ENCODE data around the gene OR2V2.

OR2V2 gene

DNA sequence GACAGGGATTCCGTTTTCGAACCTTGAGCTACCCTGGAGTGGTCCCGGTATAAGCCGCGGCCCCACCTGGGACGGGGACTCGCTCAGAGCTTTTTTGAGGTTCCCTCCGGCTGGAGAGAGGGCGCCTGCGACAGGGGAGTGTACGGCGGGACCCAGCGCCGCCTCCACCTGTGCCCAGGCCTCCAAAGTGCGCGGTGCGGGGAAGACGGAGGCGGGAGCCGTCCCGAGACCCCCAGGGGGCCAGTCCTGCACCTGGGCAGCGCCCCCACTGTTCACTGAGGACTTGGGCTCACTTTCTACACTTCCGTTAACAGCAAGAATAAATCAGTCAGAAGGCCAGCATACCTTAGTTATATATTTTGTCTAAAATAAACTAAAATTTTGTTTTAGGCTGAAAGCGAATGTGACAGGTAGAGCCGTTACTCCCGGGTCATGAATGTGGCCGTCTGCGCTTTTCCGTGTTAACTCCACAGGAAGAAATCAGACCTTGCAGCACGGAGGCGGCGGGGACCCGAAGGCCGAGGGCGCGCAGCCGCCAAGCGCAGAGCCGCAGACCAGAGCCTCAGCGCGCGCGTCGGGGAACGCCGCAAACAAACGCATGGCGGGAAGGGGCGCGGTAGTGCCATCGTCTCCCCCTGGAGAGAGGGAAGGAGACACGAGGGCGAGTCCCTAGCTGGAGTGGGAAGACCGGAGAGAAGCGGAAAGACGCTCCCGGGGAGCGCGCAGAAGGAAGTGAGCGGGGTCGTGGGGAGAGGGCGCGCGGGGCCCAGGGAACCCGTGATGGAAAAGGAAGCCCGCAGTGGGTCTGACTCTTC, 43.5 kb downstream of the OR2V2 start:
- peak in 3 of 4 experiments; percentile 47 to 79 (median 70) for DNase-seq

GRCh38 chr5:181191526-181192336, 44.3 kb downstream of the OR2V2 start:
- DNase-seq: peak; percentile 98 to 99 (median 98)

DNA sequence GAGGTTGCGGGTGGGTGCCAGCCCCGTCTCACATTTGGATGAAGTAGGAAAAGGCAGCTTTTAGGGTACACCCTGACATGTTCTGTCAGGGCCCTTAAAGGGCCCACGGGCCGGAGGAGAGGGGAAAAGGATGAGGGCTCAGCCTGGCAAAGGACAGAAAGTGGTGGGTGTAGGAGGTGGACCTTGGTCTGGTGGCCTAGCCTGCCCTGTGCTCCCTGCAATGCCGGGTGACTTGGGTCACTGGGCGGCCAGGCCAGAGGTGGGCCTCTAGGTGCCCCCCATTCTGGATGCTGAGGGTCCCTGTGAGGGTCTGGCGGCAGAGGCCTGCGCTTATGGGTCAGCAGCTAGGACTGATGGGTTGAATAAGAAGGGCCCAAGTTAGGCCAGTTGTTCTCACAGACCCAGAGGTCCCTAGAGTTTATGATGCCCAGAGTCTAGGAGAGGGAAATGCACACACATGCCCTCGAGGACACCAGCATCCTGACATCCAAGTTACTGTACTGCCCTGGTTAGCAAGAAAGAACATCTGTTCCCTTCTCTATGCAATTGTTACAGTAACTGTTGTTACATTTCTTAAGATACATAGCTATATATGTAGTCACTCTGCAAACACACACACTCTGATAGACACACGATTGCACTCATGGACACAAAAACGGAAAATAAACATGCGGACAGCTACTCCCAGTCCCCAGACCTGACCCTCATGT, 45.1 kb downstream of the OR2V2 start:
- no peak for DNase-seq

- DNase-seq: no peak
These were observed 46.3 kb downstream of the OR2V2 start for GRCh38 chr5:181193656-181194055.

DNA sequence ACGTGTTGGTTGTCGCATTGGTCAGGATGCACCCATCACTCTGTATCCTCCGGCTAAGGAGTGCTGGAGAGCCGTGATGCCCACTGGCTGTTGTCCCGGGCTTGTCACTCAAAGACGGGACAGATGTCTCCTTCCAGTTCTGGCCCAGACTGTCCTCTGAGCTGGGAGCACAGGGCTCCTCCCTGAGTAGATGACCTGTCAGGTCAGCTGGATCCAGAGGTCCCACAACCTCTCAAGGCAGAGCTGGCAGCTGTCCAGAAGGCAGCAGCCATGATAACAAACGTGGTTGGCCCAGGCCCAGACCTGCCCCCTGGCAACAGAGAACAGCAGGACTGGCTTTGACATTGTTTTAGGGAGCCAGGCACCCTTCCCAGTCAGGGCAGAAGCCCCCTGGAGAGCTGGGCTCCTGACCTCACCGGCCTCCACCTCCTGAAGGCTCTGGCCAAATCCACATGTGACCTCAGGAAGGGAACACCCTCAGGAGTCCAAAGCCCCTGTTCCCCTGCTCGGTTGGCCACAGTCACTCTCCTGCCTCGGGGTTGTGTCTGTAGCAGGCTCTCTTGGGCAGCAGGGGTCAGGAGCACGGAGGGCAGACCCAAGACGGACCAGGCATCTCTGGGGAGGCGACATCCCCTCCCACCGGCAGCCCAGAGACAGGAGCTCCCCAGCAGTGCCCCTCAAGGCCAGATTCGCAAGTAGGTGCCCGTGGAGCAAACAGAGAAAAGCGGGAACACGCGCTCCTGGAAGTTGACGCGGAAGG, 47.3 kb downstream of the OR2V2 start:
- DNase-seq: no peak

- no peak for DNase-seq
These were observed 47.9 kb downstream of the OR2V2 start for GRCh38 chr5:181195249-181195761.

GRCh38 chr5:181197326-181197951, 50.1 kb downstream of the OR2V2 start:
- DNase-seq: no peak

DNA sequence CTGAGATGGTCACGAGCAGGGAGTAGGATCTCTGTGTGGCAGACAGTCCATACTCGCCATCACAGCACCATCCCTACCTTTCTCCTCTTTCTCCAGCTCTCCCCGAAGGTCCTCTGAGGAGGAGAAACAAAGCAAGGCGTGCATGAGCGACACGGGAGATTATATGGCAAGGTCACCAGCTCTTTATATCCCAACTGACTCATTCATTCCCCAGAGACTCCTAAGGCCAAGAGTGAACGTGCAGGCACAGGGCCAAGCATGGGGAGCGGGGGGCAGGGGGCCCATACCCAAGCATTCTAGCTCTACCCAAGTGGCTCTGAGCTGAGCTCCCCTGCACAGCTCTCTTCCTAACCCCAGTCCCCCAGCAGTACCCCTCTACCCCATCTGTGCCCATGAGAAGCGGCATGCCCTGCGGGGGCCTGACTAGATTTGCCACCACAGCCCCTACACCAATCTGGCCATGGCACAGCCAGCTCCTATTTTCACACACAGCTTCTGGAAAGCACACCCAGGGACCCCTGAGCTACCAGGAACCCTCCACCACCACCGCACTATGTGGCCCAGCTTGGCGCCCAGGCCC, 50.8 kb downstream of the OR2V2 start:
- no peak for DNase-seq

DNA sequence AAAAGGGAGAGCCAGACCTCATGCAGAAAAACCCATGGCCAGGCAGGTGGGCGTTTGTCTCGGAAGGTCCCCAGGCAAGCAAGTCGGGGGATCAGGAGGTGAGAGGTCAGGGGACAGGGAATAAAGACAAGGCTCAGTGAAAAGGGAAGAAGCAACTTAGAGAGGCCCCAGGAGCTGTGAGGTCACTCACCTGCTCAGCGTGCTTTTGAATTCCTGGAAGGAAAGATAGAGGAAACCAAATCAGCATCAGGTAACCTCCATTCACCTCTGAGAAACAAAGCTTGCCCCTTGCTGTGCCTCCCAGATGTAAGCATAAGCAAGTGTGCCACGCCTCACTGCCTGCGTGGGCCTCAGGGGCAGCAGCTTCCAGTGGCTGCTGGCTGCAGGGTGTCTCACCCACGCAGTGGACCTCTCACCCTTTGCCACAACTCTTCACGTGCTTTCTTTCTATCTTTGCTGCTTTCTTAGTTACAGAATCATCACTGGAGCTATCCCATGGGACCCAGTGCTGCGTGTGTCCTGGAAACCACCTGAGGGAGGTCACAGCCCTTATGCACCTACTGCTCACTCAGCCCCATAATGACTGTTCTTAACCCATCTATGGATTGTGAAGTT, 51.6 kb downstream of the OR2V2 start:
- DNase-seq: no peak

DNA sequence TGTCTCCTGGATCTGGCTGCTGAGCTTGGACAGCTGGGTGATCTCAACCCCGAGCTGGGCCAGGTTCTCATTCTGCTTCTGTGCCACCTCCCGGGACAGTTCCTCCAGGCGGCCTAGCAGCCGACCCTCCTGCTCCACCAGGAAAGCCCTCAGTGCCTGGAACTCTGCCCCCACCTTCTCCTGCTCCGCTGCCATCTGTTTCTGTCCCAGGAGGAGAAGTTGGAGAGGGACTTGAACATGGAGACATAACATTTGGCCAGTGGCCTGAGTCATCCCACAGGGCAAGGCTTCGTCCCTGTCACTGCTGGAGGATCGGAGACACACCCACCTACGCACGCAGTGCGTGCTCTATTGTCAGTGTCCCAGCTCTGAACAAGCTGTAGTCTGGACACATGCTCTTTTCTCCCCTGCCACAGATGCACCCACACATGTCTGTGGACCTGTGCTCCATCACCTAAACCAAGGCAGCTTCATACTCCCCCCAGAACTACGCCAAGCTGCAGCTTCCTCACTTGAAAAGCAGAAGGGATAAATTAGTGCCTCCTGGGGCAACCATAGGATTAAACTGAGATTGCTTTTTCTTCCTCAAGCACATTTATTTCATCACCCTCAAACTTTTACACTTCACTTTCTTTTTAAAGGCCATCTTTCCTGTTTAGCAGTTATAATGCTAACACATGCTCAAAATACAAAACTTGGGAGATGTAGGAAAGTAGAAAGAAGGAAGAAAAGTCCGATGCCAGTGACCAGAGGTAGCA, 52.7 kb downstream of the OR2V2 start:
- peak in 2 of 4 experiments; percentile 43 to 54 for DNase-seq

DNA sequence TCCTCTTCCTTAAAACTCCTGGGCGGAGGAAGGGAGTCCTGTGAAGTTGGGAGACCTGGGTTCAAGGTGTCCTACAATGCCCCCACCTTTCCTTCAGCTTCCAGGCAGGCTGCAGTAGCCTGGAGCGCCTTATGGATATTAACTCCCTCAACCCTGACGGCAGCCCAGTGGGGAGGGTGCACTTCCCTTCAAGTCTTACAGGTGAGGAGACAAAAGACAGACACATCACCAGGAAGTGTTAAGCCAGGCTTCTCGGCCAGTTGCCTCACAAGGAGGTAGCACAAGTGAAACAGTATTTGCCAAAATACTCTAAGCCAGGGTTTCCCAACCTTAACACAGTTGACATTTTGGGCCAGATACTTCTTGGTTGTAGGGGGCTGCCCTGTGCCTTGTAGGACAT, 53.4 kb downstream of the OR2V2 start:
- no peak for DNase-seq

GRCh38 chr5:181203093-181203711, 55.8 kb downstream of the OR2V2 start:
- peak; percentile 60 to 83 (median 72) for DNase-seq

GRCh38 chr5:181203777-181204112, 56.4 kb downstream of the OR2V2 start:
- no peak for DNase-seq

GRCh38 chr5:181204113-181204825, 56.9 kb downstream of the OR2V2 start:
- peak in 2 of 4 experiments; percentile 37 to 52 for DNase-seq

DNA sequence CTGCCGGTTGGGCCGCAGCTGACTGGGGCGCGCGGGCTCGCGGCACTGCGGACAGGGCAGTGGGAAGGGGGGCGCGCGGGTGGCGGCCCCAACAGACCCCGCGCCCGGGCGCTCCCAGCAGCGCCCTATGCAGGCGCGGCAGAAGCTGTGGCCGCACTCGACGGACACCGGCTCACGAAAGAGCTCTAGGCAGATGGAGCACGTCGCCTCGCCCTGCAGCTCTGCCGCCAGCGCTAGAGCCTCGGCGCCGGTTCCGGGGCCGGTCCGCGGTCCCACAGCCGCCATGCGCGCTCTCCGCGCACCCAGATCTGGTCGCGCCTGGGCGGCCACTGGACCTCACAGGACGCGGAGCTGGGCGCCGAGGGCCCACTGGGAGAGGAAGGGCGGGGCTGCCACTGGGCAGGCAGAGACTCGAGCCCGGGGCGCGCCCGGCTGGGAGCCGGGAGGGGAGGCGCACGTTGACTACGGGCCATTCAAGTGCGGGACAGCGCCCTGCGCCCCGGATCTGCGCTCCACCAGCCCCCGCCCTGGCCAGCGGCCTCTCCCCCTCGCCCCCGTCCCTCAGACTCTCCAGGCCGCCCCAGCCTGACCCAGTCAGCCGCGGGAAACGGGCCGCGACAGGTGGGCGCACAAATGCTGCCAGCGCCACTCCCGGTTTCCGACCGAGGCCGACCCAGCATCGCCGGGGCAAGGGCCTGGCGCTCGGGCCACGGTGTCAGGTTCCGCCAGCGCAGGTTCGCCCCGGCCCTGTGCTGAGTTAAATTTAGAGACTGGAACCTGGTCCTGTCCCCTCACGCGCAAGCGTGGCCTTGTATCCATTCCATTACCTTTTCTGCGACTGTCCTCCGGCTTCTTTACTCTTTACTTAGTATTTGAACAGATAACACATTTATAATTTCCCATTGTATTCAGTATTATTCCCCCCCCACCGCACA, 57.7 kb downstream of the OR2V2 start, which contains the start of gene TRIM7:
TRIM7 (minus strand) TSS at position 371 of the 935 bp plus-strand sequence; CDS start at position 285, 86 bp downstream.
- peak; percentile 50 to 78 (median 64) for DNase-seq

- no peak for DNase-seq
These were observed 58.6 kb downstream of the OR2V2 start for GRCh38 chr5:181205761-181206649.
